NT2/D1 (cell line): ENCODE measurements around the gene GALK2.

Experiments
- DNase-seq: peaks from one replicate; pipeline ENCODE4 v3.0.0-alpha.2; 2011; ENCODE audit warnings: low read depth, low spot score
- H3K27me3 ChIP-seq: 2 replicates; pipeline ENCODE4 v1.6.0; 2011; ENCODE audit warnings: mild to moderate bottlenecking; ENCODE audit not compliant: insufficient read length, insufficient read depth
- H3K36me3 ChIP-seq: 2 replicates; pipeline ENCODE4 v1.6.1; 2011; ENCODE audit warnings: mild to moderate bottlenecking, low read length, mixed read lengths; ENCODE audit not compliant: insufficient read depth, insufficient read length
- H3K4me1 ChIP-seq: 2 replicates; pipeline ENCODE4 v1.5.1; 2011; ENCODE audit not compliant: insufficient read depth, insufficient read length
- H3K4me3 ChIP-seq: 2 replicates; pipeline ENCODE4 v1.5.1; 2011; ENCODE audit warnings: low read depth; ENCODE audit not compliant: insufficient read length
- H3K9ac ChIP-seq: 2 replicates; pipeline ENCODE4 v1.6.0; 2011; ENCODE audit warnings: low read depth; ENCODE audit not compliant: insufficient read length
- H3K9me3 ChIP-seq: 2 replicates; pipeline ENCODE4 v1.5.1; 2011; ENCODE audit warnings: mild to moderate bottlenecking, low read length; ENCODE audit not compliant: insufficient read depth
- SUZ12 ChIP-seq: IDR thresholded peaks from 2 replicates; pipeline ENCODE4 v1.6.1; 2011; ENCODE audit not compliant: insufficient read length, insufficient read depth; ENCODE audit errors: extremely low read depth
- YY1 ChIP-seq: IDR thresholded peaks from 2 replicates; pipeline ENCODE4 v1.6.1; 2011; ENCODE audit not compliant: insufficient read length, insufficient read depth
- ZNF274 ChIP-seq: IDR thresholded peaks from 2 replicates; pipeline ENCODE4 v1.6.1; 2011; ENCODE audit warnings: mild to moderate bottlenecking, low read depth, low read length

Gene GALK2

GRCh38 chr15:49185473-49185872 is 15.4 kb downstream of the GALK2 start:
- no peaks in the 10 kb centered on the region for H3K27me3 ChIP-seq
- TF ChIP-seq YY1: no peak
- TF ChIP-seq SUZ12: no peak
- TF ChIP-seq ZNF274: no peak
- no peak for DNase-seq
- H3K36me3 ChIP-seq: no peaks in the 10 kb centered on the region
- H3K9me3 ChIP-seq: no peaks in the 10 kb centered on the region
- H3K4me3 ChIP-seq: no peak overlapping the region
- no peaks in the 10 kb centered on the region for H3K4me1 ChIP-seq
- H3K9ac ChIP-seq: no peak overlapping the region

GRCh38 chr15:49187549-49188245 is 17.6 kb downstream of the GALK2 start:
- H3K4me3 ChIP-seq: no peak overlapping the region
- TF ChIP-seq YY1: no peak
- TF ChIP-seq SUZ12: no peak
- TF ChIP-seq ZNF274: no peak
- no peak overlapping the region for H3K9ac ChIP-seq
- no peak for DNase-seq
- no peaks in the 10 kb centered on the region for H3K36me3 ChIP-seq
- no peaks in the 10 kb centered on the region for H3K4me1 ChIP-seq
- no peaks in the 10 kb centered on the region for H3K9me3 ChIP-seq
- H3K27me3 ChIP-seq: no peaks in the 10 kb centered on the region

- no peaks in the 10 kb centered on the region for H3K27me3 ChIP-seq
- H3K4me1 ChIP-seq: no peaks in the 10 kb centered on the region
- H3K9ac ChIP-seq: no peak overlapping the region
- H3K9me3 ChIP-seq: no peaks in the 10 kb centered on the region
- no peak overlapping the region for H3K4me3 ChIP-seq
- DNase-seq: no peak
- no peak for TF ChIP-seq ZNF274
- TF ChIP-seq YY1: no peak
- TF ChIP-seq SUZ12: no peak
- no peaks in the 10 kb centered on the region for H3K36me3 ChIP-seq
Observed at GRCh38 chr15:49188933-49189332, 18.9 kb downstream of the GALK2 start.

GRCh38 chr15:49189631-49190030 is 19.6 kb downstream of the GALK2 start:
- Histone ChIP-seq H3K36me3 (no peaks in the 10 kb centered on the region), H3K4me3 (no peak overlapping the region), H3K27me3 (no peaks in the 10 kb centered on the region), H3K9ac (no peak overlapping the region), H3K9me3 (no peaks in the 10 kb centered on the region), H3K4me1 (no peaks in the 10 kb centered on the region)
- no peak for DNase-seq
- no peak for TF ChIP-seq YY1
- no peak for TF ChIP-seq ZNF274
- no peak for TF ChIP-seq SUZ12

- DNase-seq: no peak
- no peaks in the 10 kb centered on the region for H3K4me1 ChIP-seq
- no peak for TF ChIP-seq ZNF274
- no peak for TF ChIP-seq YY1
- no peak for TF ChIP-seq SUZ12
Observed at GRCh38 chr15:49190586-49190985, 20.5 kb downstream of the GALK2 start.

GRCh38 chr15:49191892-49192291 is 21.8 kb downstream of the GALK2 start:
- H3K27me3 ChIP-seq: no peaks in the 10 kb centered on the region
- H3K9ac ChIP-seq: no peak overlapping the region
- no peaks in the 10 kb centered on the region for H3K4me1 ChIP-seq
- no peaks in the 10 kb centered on the region for H3K36me3 ChIP-seq
- DNase-seq: no peak
- no peak overlapping the region for H3K4me3 ChIP-seq
- H3K9me3 ChIP-seq: no peaks in the 10 kb centered on the region
- TF ChIP-seq SUZ12 (no peak), YY1 (no peak), ZNF274 (no peak)

More at GRCh38 chr15:49190586-49190985, 20.5 kb downstream of the GALK2 start:
- Histone ChIP-seq H3K27me3 (no peaks in the 10 kb centered on the region), H3K36me3 (no peaks in the 10 kb centered on the region), H3K9ac (no peak overlapping the region), H3K9me3 (no peaks in the 10 kb centered on the region), H3K4me3 (no peak overlapping the region)

GRCh38 chr15:49196856-49197255 is 26.8 kb downstream of the GALK2 start:
- H3K4me3 ChIP-seq: no peak overlapping the region
- no peak for DNase-seq
- no peaks in the 10 kb centered on the region for H3K27me3 ChIP-seq
- TF ChIP-seq SUZ12 (no peak), YY1 (no peak), ZNF274 (no peak)
- no peaks in the 10 kb centered on the region for H3K9me3 ChIP-seq
- no peak overlapping the region for H3K9ac ChIP-seq
- no peaks in the 10 kb centered on the region for H3K36me3 ChIP-seq
- H3K4me1 ChIP-seq: no peaks in the 10 kb centered on the region

- Histone ChIP-seq H3K4me3 (no peak overlapping the region), H3K9ac (no peak overlapping the region), H3K27me3 (no peaks in the 10 kb centered on the region), H3K36me3 (no peaks in the 10 kb centered on the region), H3K9me3 (no peaks in the 10 kb centered on the region), H3K4me1 (no peaks in the 10 kb centered on the region)
- TF ChIP-seq YY1 (no peak), SUZ12 (no peak), ZNF274 (no peak)
- DNase-seq: no peak
Observed at GRCh38 chr15:49199666-49200065, 29.6 kb downstream of the GALK2 start.
